NCI-H2171 (cell line): ENCODE data around the gene KCNG1.

ENCODE experiments used
- DNase-seq: peaks from one replicate; lab custom pipeline; 2025; lab: John Stamatoyannopoulos, UW

The KCNG1 gene

DNA sequence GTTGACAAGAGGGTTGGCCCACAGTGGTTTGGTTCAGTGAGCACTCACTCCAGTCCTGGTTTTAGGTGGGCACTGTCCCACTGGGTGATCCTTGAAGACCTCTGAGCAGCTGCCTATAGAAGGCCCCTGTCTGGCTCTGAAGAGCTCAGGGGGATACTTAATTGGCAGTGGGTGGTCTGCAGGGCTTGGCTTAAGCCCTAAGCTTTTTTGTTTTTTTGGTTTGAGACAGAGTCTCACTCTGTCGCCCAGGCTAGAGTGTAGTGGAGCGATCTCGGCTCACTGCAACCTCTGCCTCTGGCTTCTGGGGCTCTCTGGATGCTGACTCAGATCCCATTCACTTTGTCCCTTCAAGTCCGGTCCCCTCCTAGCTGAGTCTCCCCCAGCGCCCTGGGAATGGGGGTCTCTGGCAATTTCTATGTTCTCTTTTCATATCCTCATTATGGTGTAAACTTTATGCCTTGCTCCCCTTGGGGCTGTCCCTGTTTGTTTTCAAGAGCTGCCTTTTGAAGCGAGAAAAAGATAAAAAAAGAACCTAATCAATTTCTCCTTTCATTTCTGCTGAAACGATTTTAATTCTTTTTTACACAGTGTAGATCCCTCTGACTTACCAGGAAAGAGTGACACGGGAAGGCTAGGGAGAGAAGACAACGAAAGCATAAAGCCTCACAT is 12.2 kb upstream of the KCNG1 start:
- DNase-seq: no peak

DNA sequence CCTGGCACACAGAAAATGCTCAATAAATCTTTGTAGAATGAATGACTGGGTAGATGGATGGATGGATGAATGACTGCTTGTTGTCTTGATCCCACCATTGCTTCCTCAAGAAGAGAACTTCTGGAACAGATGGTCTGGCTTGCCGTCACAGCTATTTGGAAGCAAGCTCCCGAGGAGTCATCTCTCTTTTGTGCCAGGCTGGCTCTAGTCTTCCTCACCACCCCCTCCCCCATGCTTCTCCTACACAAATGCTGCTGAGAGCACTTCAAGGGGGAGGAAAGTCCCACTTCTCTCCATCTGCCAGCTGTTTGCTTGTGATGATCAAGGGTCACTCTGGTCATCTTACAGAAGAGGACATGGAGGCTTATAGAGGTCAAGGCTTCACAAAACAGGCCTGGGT is 11.6 kb upstream of the KCNG1 start:
- no peak for DNase-seq

DNA sequence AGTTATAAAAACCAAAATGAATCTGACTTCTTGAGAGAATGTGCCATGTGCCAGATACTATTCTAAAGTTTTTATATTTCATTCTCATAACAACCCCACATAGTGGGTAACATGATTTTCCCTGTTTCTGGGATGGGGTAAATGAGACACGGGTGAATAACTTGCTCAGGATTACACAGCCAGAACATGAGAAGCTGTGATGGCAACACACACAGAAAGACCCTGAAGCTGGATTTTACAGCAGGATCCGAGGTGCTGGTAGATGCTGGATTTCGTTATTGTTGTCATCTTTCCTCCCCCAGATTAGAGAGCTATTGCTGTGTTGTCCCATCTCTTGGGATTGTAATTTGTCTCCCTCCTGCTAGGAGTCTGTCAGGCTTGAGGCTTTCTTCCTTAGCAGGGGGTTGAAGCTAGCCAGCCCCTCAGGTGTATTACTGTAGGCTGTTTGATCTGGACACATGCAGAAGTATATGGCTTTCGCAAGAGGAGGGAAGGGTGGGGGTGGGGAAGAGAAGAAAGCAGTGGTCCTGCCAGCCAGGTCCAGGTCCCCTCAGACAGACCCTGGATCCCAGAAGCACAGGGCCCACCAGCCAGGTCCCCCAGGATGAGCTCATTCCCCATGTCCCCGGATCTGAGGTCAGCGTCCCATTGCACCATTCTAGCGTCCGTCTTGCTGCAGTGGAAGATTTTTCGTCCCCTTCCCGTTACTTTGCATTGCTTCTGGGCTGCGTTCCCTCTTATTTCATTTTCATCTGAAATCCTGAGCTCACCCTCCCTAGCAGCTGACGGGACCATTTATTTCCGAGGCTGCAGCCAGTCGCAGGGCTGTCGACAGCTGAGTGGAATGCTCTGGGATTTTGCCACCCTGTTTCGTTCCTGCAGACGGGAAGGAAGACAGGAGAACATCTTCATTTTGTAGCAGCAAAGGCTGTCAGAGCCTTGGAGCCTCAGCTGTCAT is 7.3 kb upstream of the KCNG1 start:
- DNase-seq: no peak

DNA sequence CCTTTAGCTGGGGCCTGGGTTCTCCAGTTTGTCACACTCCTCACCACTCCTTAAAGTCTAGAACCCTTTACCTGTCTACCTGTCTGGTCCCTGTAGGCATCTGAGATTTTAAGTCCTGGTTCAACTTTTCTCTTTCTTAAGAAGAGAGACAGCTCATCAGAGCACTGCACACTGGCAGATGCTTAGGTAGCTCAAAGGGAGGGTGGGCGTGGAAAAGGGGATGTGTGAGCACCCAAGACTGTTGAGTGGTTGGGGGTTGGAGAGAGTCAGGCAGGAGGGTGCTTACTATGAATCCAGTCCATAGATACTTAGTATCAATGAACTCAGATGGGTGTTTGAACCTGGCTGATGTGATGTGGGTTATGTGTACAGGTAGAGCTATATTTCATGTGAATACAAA is 6.6 kb upstream of the KCNG1 start:
- DNase-seq: no peak

DNA sequence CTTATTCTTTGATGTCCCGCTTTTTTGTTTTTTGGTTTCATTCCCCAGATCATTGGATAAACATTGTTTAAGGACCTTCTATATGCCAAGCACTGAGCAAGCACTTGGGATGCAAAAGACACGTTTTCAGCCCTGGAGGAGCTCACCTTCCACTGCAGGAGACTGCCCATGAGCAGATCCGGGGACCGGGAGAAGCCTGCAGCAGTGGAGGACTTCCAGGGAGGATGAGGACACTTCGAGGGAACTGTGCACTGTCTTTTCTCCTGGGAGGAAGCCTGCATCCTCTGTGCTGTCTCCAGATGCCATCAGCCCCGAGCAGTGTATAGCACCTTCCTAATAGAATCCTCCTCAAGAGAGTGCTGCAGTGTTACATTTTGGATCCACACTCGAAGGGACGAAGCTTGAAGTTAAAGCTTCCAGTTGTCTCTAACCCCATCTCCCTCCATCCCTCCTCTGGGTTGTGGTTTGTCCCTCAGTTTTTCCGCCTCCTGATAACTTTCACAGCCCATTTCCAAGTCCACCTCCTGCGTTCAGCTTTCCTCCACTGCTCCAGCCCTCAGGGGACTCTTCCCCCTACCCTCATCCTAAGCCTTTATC is 5.8 kb upstream of the KCNG1 start:
- no peak for DNase-seq

DNA sequence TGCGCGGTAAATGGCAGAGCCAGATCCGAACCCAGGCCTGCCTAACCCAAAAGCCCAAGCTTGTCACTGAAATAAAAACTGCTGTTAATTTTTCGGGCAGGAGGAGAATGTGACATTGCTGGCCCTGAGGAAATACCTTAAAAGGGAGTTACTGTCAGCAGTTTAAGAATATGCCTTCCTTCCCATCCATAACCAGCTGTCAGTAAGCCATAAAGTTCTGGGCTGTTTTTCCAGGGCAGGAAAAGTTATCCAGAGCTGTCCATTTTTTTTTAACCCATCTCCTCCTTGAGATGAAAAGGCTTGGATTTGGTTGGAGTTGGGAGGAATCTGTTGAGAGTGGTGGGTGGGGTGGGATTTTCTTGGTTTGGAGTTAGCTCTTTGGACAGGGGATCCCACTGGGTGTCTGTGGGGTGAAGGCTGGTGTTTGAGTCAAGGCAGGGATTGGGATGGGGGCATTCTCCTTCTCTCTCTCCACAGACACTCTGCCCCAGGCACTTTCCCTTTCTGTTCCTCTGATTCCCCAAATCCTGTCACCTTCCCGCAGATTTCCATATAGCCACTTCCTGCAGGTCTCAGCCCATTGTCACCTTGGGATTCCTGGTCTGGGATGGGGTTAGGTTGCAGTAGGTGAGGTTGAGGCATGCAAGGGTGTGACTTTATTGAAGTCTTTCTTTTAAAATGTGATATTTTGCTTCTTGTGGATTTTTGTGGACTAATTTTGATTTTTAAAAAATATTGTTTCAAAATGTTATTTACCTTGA is 4.3 kb upstream of the KCNG1 start:
- no peak for DNase-seq

DNA sequence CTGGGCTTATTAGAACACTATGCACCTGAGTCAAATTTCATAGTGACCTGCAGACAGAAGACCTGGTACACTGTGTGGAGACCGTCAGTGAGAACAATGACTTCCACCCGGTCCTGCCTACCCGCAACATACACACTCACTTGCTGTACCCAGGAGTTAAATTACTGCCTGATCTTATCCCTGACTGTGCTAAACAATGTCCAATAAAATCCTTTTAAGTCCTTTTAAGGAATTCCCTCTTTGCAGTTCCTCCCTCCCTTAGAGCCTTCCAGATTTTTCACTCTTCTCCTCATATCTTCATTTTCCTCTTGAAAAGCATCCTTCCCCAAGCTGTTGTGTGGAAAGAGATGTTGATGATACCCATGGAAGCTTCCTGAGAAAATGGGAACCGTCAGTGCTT is 3.4 kb upstream of the KCNG1 start:
- DNase-seq: no peak

DNA sequence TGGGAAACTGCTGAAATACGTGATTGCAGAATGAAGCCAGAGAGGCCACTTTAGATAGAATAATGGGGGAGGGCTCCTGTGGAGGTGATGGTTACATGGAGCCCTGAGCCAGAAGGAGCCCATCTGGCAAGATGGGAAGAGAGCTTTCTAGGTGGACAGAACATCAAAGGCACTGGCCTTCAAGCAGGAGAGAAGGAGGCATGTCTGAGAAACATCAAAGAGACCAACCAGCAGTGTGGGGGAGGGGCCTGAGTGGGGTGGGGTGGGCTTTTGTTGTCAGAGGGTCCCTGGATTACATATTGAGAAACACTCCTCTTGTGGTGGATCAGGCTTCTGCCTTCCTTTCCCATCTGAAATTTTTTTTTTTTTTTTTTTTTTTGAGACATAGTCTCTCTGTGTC is 1.9 kb upstream of the KCNG1 start:
- no peak for DNase-seq

DNA sequence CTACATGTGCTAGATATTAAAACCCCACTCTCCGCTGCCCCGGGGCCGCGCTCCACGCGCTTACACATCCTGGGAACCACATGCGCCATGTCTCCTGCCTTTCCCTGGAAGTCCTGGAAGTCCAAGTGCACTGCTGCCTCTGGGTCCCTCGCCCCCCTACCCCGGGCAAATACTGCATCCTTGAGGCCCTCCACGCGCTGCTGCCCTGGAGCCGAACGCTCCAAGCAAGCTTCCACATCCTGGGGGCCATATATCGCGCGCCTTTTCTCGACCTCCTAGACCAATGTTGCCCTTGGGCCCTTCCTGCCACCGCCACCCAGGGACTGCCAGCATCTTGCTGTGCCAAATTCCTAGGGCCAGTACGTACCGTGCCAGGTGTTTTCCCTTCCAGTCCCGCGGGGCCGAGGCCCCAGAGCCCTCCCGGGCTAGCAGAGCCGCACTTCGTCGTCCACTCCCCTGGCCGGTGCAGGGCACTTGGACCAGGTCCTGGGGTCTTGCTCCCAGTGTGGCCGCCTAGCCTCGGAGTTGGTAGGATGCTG is 779 bp upstream of the KCNG1 start:
- no peak for DNase-seq

DNA sequence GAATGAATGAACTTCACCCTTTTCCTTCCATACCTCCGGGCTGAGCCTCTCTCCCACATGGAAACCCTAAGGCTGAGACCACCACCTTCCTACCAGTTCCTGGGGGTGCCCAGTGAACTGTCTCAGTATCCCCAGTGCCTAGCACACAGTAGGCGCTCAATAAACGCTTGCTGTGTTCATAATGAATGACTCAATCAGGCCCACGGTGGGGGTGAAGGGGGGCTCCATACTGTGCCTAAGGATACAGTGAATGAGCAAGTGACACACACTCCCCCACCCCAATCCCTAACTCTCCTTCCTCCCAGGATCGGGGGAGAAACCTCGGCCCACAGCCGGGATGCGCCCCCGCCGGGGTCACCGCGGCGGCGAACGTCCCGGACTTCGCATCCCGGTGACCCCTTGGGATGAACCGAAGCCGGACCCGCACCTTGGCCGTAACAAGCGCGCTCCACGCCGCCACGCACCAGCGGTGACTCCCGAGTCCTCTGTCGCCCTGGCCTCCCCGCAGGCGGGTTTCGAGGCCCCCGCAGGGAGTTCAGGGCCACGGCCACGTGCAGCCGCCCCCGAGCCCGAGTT is 592 bp downstream of the KCNG1 start:
- DNase-seq: no peak

DNA sequence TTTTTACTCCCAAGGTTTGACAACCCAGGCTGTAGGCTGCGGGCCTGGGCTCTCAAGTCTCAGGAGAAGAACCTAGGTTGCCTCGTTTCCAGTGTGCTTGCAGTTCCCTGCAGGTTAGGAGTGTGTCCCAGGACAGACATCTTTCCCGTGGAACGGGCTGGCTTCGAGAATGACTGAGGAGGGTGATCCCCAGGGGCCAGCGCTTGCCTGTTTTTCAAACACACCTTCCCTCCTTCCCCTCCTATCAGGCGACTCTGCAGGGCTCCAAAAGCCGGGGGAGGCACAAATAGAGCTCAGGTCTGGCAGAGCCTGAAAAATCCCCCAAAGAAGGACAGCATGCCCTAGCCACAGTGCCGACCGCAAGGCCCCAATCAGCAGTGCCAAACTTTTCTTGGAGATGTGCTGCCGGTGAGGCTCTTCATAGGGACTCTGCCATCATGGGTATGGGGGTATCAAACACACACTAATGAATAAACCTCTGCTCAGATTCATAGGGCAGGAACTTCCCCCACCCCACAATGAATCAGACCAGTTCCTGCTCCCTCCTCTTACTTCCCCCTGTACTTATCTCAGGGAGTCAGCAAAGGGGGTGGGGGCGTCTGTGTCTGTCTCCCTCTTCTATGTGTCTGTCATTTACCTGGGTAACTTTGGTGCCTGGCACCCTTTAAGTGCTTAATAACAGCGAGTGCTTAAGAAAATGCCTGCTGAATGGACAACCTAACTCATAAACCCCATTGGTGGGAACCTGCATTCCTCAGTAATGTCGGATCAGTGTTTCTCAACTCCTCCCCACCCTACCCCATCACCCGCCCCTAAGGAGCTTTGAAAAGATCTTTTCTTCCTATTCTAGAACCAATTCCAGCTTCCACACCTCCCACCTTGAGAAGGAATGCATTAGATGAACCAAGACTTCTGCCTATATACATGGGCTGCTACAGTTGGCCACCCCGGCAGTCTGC is 1.6 kb downstream of the KCNG1 start:
- DNase-seq: no peak

DNA sequence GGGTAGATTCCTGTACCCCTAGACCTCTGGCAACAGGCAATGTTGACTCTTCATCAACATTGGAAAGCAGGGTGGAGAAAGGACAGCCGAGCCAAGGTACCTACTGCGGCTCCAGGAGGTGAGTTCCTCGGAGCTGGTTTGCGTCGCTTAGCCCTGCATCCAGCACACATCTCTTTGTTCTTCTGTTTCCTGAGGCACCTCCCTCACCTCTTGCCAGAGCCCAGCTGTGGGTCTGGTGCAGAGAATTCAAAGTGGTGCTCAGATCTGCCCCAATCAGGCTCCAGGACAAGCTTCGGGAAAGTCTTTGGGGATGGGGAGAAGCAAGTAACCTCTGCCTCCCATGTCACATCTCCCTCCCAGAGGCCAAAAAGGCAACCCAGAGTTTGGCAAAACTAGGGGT is 2.2 kb downstream of the KCNG1 start:
- DNase-seq: no peak

DNA sequence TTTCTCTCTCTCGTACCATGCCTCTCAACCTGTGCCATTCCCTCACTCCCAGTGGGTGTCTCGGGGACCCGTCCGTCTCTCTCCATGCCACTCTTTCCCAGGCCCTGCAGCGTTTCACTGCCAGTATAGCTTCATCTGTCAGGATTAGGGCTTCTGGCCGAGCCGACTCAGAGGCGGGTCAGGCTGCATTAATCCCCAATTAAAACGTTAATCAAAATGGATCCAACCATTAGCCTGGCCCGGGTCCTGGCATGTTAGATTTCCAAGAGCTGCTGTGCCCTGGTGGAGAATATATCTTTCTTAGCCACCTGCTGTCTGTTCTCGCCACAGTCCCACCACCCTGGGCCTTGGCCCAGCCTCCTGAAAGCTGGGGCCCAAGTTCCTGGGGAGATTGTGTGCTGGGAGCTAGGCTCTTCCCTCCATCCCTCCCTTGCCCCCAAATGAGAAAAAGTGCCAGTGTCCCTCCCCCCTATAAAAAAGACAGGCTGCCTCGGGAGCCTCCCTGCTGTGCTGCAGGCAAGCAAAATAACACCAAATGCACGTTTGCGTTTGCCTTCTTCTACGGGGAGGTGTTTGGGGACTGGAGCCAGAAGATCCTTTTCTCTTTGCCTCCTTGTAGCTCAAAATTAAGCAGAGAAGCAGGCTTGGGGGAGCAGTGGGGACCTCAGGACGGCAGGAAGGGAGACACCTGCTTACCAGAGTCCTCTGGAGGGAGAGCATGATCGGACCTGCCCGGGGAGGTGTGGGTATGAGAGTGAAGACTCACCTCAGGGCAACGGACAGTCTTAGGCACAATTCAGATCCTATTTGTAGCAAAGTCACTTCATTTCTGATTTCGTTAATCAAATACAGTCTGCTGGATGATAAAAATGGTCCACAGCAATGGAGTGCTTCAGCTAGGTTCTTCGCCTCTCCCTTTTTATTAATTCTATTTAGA is 3.0 kb downstream of the KCNG1 start:
- no peak for DNase-seq

DNA sequence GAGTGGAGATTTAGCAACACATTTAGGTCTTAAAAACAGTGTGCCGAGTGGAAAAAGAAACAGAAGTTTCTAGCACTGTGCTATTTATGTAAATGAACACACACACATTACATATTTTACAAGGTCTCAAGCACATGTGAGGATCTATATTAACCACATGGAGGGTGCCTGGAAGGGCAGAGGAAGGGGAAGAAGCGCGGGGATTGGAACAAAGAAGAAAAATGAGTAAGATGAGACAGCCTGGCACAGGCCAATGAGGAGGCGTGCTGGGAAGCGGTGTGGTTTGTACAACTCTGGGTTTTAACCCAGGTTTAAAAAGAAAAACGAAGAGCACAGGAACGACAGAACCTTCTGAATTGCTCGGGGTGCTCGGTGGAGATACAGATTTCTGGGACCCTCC is 5.7 kb downstream of the KCNG1 start:
- DNase-seq: no peak

DNA sequence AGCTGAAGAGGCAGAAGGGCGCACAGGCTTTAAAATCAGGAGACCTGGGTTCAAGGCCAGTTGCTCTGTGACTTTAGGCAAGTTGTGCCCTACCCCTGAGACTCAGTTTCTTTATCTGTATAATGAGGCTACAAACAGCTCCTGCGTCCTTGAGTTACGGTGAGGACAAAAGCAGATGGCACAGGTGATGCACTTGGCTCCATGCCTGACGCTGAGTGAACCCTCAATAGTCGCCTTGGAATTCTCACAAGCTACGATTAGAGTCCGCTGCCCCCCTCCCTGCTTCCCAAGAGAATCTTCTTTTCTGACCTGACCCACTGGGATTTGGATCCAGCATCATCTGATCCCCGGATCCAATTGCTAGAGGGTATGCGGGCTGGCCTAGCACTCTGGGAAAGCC is 6.4 kb downstream of the KCNG1 start:
- peak; percentile 49 for DNase-seq

DNA sequence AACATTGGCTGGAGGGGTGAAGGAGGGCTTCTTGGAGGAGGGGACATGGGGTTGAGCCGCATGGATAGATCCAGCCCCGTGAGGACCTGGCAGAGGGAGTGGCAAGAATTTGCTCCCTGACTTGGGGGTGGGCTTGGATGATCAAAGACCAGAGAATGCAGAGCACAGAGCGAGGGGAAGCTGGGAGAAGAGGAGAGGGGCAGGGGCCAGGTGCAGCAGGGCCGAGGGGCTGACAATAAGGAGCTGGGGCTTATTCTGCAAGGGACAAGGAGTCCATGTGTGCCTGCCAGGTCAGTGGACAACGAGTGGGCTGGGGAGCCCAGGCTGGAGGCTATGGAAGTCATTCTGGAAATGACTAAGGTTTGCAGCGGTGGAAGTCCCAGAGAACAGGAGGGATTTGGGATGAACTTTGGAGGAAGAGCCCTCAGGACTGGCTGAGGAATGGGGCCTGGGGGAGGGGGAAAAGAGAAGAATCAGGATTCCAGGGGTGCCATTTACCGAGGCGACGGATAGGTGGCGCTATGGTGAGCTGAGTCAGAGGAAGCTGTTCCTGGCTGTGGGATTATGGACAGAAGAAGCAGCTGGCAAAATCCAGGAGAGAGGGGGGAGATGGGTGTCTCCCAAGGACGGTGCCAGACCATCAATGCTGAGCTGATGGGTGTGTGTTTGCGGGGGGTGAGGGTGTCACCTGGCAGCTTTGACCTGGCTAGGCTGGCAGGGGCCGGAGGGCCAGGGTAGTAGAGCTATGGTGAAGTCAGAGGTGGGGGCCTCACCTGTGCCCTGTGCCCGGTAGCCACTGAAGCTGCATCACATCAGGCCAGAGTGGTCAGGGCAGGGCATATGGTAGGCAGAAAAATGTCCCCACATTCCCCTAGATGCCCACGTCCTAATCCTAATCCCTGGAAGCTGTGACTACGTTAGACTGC is 7.8 kb downstream of the KCNG1 start:
- DNase-seq: no peak

DNA sequence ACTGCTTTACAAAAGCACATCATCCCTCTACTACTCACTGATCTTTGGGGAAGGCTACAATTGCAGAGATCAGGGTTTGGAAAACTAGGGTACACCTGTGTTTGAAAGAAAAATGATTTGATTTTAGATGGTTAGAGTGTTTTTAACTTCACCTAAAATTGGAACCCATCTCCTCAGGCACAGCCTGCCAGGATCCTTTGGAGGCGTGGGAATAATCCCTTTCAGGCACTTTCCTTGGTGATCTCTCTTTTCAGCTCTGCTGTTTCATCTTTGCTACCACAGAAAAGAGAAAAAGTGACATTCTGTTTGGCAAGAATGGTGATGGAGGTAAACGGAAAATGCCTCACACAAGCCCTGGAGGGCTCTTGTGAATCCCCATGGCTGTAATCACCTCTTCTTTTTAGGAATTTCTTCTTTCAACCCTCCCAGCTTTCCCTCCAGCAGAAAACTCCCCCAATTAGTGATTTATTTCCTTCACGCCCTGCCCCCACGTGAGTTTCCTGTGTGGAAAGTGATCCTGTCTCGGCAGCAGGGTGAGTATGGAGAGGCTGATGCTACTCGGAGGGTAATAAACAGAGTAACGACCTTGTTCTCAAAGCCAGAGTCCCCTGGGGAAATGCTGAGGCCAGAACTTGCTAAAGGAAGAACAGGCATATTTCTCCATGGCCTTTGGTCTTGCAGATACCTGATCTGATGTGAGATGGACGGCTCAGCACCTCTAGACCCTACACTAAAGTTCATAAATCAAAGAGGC is 9.2 kb downstream of the KCNG1 start:
- DNase-seq: no peak

DNA sequence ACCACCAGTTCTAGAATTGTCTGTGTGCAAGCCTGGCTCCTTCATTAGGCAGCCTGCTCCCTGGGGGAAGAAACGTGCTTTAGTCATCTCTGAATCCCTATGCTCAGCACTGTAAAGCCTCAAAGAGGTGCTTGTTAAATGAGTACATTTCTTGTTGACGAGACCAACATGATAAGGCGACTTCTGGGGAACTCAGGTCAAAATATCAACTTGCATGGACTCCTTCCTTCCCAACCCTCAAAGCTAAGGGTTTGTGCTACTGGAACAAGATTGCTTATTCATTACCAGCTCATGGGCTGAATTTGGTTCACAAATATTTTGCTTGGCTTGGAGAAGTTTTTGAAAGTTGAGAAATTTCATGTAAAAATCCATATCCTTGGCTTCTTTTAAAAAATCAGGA is 10.6 kb downstream of the KCNG1 start:
- no peak for DNase-seq
